COR-L47 (cell line): ENCODE results near the gene IGSF8.
A peak's percentile ranks its signal among the peaks of the same experiment; 100 is the strongest.

ENCODE experiments used
- DNase-seq: peaks from one replicate; lab custom pipeline; 2025; lab: John Stamatoyannopoulos, UW

The IGSF8 gene

GRCh38 chr1:160103658-160104408 lies 5.4 kb upstream of the IGSF8 start:
- DNase-seq = no peak

GRCh38 chr1:160101717-160102522 lies 3.5 kb upstream of the IGSF8 start:
- no peak for DNase-seq

- peak; percentile 78 for DNase-seq
Observed at GRCh38 chr1:160101037-160101716, 2.8 kb upstream of the IGSF8 start.

GRCh38 chr1:160099716-160100375 lies 1.4 kb upstream of the IGSF8 start:
- DNase-seq = no peak

GRCh38 chr1:160098852-160099561 lies 588 bp upstream of the IGSF8 start:
- DNase-seq = peak; percentile 96

- DNase-seq = no peak
Observed at GRCh38 chr1:160097151-160097910, 1.1 kb downstream of the IGSF8 start.

- no peak for DNase-seq
Observed at GRCh38 chr1:160096274-160097116, 1.9 kb downstream of the IGSF8 start.

- no peak for DNase-seq
Observed at GRCh38 chr1:160095382-160096105, 2.9 kb downstream of the IGSF8 start.

GRCh38 chr1:160094806-160095205 lies 3.6 kb downstream of the IGSF8 start:
- no peak for DNase-seq

GRCh38 chr1:160094291-160094625 lies 4.2 kb downstream of the IGSF8 start:
- DNase-seq = no peak

GRCh38 chr1:160093624-160094290 lies 4.7 kb downstream of the IGSF8 start:
- no peak for DNase-seq

GRCh38 chr1:160093069-160093395 lies 5.4 kb downstream of the IGSF8 start:
- DNase-seq = no peak

GRCh38 chr1:160092366-160093068 lies 5.9 kb downstream of the IGSF8 start:
- no peak for DNase-seq

- DNase-seq = no peak
Observed at GRCh38 chr1:160091666-160092223, 6.7 kb downstream of the IGSF8 start.

GRCh38 chr1:160090760-160091159 lies 7.7 kb downstream of the IGSF8 start:
- DNase-seq = no peak

- DNase-seq = no peak
Observed at GRCh38 chr1:160089883-160090282, 8.5 kb downstream of the IGSF8 start.

- no peak for DNase-seq
Observed at GRCh38 chr1:160087118-160087662, 11.2 kb downstream of the IGSF8 start.

GRCh38 chr1:160086456-160086892 lies 11.9 kb downstream of the IGSF8 start:
- no peak for DNase-seq
